Measurements from ENCODE around the gene NTRK2. TPM values are rescaled to one million over a fixed set of nuclear protein-coding genes. Genes with fewer than 3 reads are reported as not detected.

NTRK2 gene
- total and polyA plus RNA-seq, 8 donors, result 6.0 to 31.4 (median 14.5) TPM

DNA sequence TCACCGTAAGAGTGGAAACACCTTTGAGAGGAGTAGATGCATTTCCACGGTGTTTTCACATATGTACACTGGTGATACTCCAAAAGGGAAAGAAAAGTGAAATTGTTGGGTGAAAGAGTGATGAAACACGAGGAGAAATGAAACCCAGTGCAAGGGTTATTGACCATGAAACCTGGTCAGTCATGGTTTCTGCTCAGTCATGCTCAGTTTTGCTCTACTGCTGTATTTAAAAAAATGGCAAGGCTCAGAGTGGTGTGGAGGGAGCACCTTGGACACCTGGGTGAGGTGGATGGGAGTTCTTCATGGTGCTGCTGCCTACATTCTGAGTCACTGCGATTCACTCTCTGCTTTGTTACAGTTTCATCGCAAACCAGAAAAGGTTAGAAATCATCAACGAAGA, 32.3 kb downstream of the NTRK2 start:
- Histone ChIP-seq H3K4me1 (no peaks in the 10 kb centered on the region), H3K36me3 (no peaks in the 10 kb centered on the region), H3K9me3 (no peaks in the 10 kb centered on the region), H3K27ac (no peak overlapping the region), H3K27me3 (no peaks in the 10 kb centered on the region), H3K4me3 (no peak overlapping the region)
- no peak for ATAC-seq
- intact Hi-C loops (cut with DNase I), result no loop called here
- TF ChIP-seq, protein P1, sequence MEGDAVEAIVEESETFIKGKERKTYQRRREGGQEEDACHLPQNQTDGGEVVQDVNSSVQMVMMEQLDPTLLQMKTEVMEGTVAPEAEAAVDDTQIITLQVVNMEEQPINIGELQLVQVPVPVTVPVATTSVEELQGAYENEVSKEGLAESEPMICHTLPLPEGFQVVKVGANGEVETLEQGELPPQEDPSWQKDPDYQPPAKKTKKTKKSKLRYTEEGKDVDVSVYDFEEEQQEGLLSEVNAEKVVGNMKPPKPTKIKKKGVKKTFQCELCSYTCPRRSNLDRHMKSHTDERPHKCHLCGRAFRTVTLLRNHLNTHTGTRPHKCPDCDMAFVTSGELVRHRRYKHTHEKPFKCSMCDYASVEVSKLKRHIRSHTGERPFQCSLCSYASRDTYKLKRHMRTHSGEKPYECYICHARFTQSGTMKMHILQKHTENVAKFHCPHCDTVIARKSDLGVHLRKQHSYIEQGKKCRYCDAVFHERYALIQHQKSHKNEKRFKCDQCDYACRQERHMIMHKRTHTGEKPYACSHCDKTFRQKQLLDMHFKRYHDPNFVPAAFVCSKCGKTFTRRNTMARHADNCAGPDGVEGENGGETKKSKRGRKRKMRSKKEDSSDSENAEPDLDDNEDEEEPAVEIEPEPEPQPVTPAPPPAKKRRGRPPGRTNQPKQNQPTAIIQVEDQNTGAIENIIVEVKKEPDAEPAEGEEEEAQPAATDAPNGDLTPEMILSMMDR (IDR thresholded peaks at IDR 0.05), result no peak
- no peak for DNase-seq
- WGBS, 2 donors, result 75 to 86% methylated on average over 6 of the region's 6 CpGs
- no peak for FAIRE-seq

DNA sequence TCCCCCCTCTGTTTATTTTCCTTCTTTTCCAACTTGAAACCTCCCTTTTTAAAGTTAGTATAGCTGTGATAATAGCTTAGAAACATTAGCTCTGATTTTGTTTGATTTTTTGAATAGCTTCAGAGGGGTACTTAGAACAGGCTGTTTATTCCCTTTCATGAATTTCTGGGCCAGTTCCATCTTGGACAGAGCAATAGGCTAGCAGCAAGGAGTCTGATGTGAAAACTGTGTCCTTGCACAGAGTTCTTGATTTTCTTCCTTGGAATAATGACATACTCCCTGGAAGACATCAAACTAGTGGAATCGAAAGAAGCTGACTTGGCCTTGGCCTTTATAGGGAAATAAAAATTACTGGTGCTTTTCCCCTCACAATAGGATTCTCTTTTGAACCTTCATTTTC, 32.9 kb downstream of the NTRK2 start:
- no peaks in the 10 kb centered on the region for H3K9me3 ChIP-seq
- no peak for ATAC-seq
- H3K36me3 ChIP-seq, result no peaks in the 10 kb centered on the region
- no peak for FAIRE-seq
- no peak overlapping the region for H3K27ac ChIP-seq
- H3K4me3 ChIP-seq, result no peak overlapping the region
- intact Hi-C loops (cut with DNase I), result no loop called here
- no peaks in the 10 kb centered on the region for H3K27me3 ChIP-seq
- TF ChIP-seq, protein P1 (IDR thresholded peaks at IDR 0.05), result no peak
- no peak for DNase-seq
- no peaks in the 10 kb centered on the region for H3K4me1 ChIP-seq
- WGBS, 2 donors, result 42 to 43% methylated on average over 1 of the region's 1 CpG

DNA sequence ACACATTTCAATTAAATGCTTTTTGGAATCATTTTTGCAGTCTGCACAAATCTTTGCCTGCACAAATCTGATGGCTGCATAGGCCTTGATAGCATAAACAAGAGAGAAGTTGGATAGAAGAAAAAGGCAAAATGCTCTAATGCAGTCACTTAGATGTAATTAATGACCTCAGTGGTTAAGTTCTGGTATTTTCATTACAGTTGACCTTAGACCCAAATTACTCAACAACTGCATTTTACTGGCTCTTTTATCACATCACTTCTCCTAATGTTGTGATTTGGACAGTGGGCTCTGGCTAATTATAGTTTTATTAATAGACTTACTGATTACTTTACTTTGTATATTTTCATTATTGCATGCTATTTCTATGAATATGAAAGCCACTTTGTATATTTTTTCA, 34.3 kb downstream of the NTRK2 start:
- Histone ChIP-seq H3K36me3 (no peaks in the 10 kb centered on the region), H3K9me3 (no peaks in the 10 kb centered on the region), H3K27me3 (no peaks in the 10 kb centered on the region), H3K27ac (no peak overlapping the region), H3K4me3 (no peak overlapping the region), H3K4me1 (no peaks in the 10 kb centered on the region)
- TF ChIP-seq, protein P1 (IDR thresholded peaks at IDR 0.05), result no peak
- no peak for FAIRE-seq
- ATAC-seq, result no peak
- intact Hi-C loops (cut with DNase I), result no loop called here
- DNase-seq, result no peak

DNA sequence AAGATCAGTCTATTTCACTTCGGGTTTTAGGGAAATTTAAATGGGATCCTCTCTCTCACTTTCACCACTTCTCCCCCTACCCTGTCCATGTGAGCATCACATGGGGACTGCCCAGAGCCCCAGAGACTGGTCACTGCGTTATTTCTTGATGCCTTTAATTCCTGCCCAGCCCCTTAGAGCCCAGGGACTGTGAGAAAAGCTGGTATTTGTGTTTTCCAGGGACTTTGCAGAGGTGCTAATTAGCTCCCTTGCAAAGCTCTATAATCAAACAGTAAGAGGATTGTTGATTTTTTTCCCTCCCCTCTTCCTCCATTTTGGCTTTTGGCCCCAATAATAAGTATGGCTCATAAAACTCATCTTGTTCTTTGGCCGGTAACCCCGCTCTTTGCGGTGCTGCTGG, 35.6 kb downstream of the NTRK2 start:
- 77 to 82% methylated on average over 5 of the region's 5 CpGs for WGBS, 2 donors
- intact Hi-C loops (cut with DNase I), result no loop called here
- DNase-seq (no peak), FAIRE-seq (no peak), ATAC-seq (no peak)
- Histone ChIP-seq H3K4me1 (no peaks in the 10 kb centered on the region), H3K9me3 (no peaks in the 10 kb centered on the region), H3K27me3 (no peaks in the 10 kb centered on the region), H3K4me3 (no peak overlapping the region), H3K27ac (no peak overlapping the region), H3K36me3 (no peaks in the 10 kb centered on the region)
- TF ChIP-seq, protein P1 (IDR thresholded peaks at IDR 0.05), result no peak

DNA sequence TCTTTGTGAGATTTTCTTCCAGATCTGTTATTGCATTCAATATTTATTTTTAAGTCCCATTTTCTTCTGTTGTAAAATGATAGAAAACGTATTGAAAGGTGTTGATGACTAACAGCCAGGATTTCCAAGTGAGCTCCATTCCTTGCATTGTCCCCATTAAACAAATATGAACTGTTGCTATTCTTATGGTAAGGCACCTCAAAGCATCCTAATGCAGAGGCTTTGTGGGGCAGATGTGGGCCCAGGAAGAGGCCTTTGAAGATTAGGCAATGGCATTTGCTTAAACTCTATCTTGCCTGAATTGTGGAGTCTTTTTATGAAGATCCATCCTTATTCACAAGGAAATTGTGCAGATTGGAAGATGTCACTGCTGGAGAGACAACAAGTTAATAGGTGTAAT, 38.9 kb downstream of the NTRK2 start:
- FAIRE-seq, result no peak
- ATAC-seq, result no peak
- Histone ChIP-seq H3K27me3 (no peaks in the 10 kb centered on the region), H3K27ac (no peak overlapping the region), H3K4me1 (no peaks in the 10 kb centered on the region), H3K4me3 (no peak overlapping the region), H3K9me3 (no peaks in the 10 kb centered on the region), H3K36me3 (no peaks in the 10 kb centered on the region)
- TF ChIP-seq, protein P1 (IDR thresholded peaks at IDR 0.05), result no peak
- WGBS, 2 donors, result 67 to 79% methylated on average over 1 of the region's 1 CpG
- intact Hi-C loops (cut with DNase I), result no loop called here
- no peak for DNase-seq

Data from pancreas (tissue), 10 donors.